Trophoblast cell (in vitro differentiated cells and primary cell): ENCODE measurements around the gene TERB1.

Experiments used
- DNase-seq, 2 donors: peaks; one replicate each; pipeline ENCODE4 v3.0.0-alpha.2; 2016
- H2AFZ ChIP-seq: 2 replicates; pipeline ENCODE4 v1.6.1; 2013; ENCODE audit warnings: low read length, moderate library complexity, mild to moderate bottlenecking; ENCODE audit not compliant: insufficient read depth, poor library complexity
- H2AK5ac ChIP-seq: 2 replicates; pipeline ENCODE4 v1.6.1; 2013; ENCODE audit warnings: mild to moderate bottlenecking, low read length
- H2BK120ac ChIP-seq: 2 replicates; pipeline ENCODE4 v1.6.1; 2013; ENCODE audit warnings: low read length, mild to moderate bottlenecking, moderate library complexity; ENCODE audit not compliant: insufficient read depth, poor library complexity
- H2BK12ac ChIP-seq: 2 replicates; pipeline ENCODE4 v1.6.1; 2013; ENCODE audit warnings: mild to moderate bottlenecking, low read length, moderate library complexity
- H2BK5ac ChIP-seq: 2 replicates; pipeline ENCODE4 v1.6.1; 2013; ENCODE audit warnings: low read length, low read depth, moderate library complexity, mild to moderate bottlenecking; ENCODE audit not compliant: poor library complexity
- H3K14ac ChIP-seq: 2 replicates; pipeline ENCODE4 v1.6.1; 2013; ENCODE audit warnings: mild to moderate bottlenecking, low read length
- H3K18ac ChIP-seq: 2 replicates; pipeline ENCODE4 v1.6.1; 2013; ENCODE audit warnings: mild to moderate bottlenecking, low read length
- H3K23ac ChIP-seq: 2 replicates; pipeline ENCODE4 v1.6.1; 2013; ENCODE audit warnings: low read length
- H3K27ac ChIP-seq: 2 replicates; pipeline ENCODE4 v1.5.1; 2013; ENCODE audit warnings: low read depth, mild to moderate bottlenecking, inconsistent platforms, low read length, moderate library complexity
- H3K27me3 ChIP-seq: 2 replicates; pipeline ENCODE4 v1.6.1; 2013; ENCODE audit warnings: inconsistent platforms, mild to moderate bottlenecking, low read length, moderate library complexity; ENCODE audit not compliant: insufficient read depth
- H3K36me3 ChIP-seq, 2 experiments: 1 replicate in 1 of 2; 2 replicates in 1 of 2; pipeline ENCODE4 v1.6.1; 2013; ENCODE audit warnings: low read length in 2 of 2, mild to moderate bottlenecking in 2 of 2, moderate library complexity in 1 of 2; ENCODE audit not compliant: insufficient read depth in 2 of 2, control insufficient read depth in 1 of 2
- H3K4ac ChIP-seq: 2 replicates; pipeline ENCODE4 v1.6.1; 2013; ENCODE audit warnings: low read depth, mild to moderate bottlenecking, low read length, moderate library complexity
- H3K4me1 ChIP-seq, 2 experiments: 1 replicate in 1 of 2; 2 replicates in 1 of 2; pipeline ENCODE4 v1.6.1; 2013; ENCODE audit warnings: low read length in 2 of 2, mild to moderate bottlenecking in 2 of 2, moderate library complexity in 1 of 2; ENCODE audit not compliant: insufficient read depth in 2 of 2, control insufficient read depth in 1 of 2
- H3K4me2 ChIP-seq: 2 replicates; pipeline ENCODE4 v1.6.1; 2013; ENCODE audit warnings: inconsistent platforms, mild to moderate bottlenecking, low read length, moderate library complexity
- H3K4me3 ChIP-seq: 2 replicates; pipeline ENCODE4 v1.5.1; 2013; ENCODE audit warnings: mild to moderate bottlenecking, low read depth, low read length, inconsistent platforms
- H3K79me1 ChIP-seq: one replicate; pipeline ENCODE4 v1.6.1; 2013; ENCODE audit warnings: low read length
- H3K79me2 ChIP-seq: 2 replicates; pipeline ENCODE4 v1.6.1; 2013; ENCODE audit warnings: low read length, mild to moderate bottlenecking; ENCODE audit not compliant: control insufficient read depth, insufficient read depth, poor library complexity
- H3K9ac ChIP-seq: 2 replicates; pipeline ENCODE4 v1.6.1; 2013; ENCODE audit warnings: mild to moderate bottlenecking, low read length
- H3K9me3 ChIP-seq: 2 replicates; pipeline ENCODE4 v1.6.1; 2013; ENCODE audit warnings: low read depth, mild to moderate bottlenecking, control low read depth, inconsistent platforms, low read length; ENCODE audit not compliant: insufficient read depth
- H4K12ac ChIP-seq: 2 replicates; pipeline ENCODE4 v1.6.1; 2013; ENCODE audit warnings: low read depth, mild to moderate bottlenecking, low read length, moderate library complexity
- H4K8ac ChIP-seq: 2 replicates; pipeline ENCODE4 v1.6.1; 2013; ENCODE audit warnings: low read depth, mild to moderate bottlenecking, low read length, moderate library complexity
- H4K91ac ChIP-seq: one replicate; pipeline ENCODE4 v1.6.1; 2013; ENCODE audit warnings: low read depth, mild to moderate bottlenecking, low read length, moderate library complexity
- WGBS: extraction: QIAGEN DNeasy Blood & Tissue Kit; methylation state at CpG from one replicate; pipeline ENCODE4 v1.1.7; 2013; ENCODE audit warnings: missing lambda C conversion rate; ENCODE audit not compliant: insufficient read length, insufficient coverage; ENCODE audit errors: extremely low coverage; 5-methylcytosine and 5-hydroxymethylcytosine counted together

The TERB1 gene

GRCh38 chr16:66741950-66742808, 59.2 kb downstream of the TERB1 start:
- no peaks in the 10 kb centered on the region for H3K9me3 ChIP-seq
- no peak overlapping the region for H3K4me3 ChIP-seq
- H3K79me1 ChIP-seq = no peaks in the 10 kb centered on the region
- H2BK12ac ChIP-seq = no peak overlapping the region
- no peak overlapping the region for H2AK5ac ChIP-seq
- H4K91ac ChIP-seq = no peak overlapping the region
- H3K27ac ChIP-seq = no peak overlapping the region
- no peak overlapping the region for H2BK120ac ChIP-seq
- H4K12ac ChIP-seq = no peak overlapping the region
- H2BK5ac ChIP-seq = no peak overlapping the region
- no peak overlapping the region for H2AFZ ChIP-seq
- H4K8ac ChIP-seq = no peak overlapping the region
- DNase-seq = no peak
- H3K79me2 ChIP-seq = no peaks in the 10 kb centered on the region
- no CpG with 5 or more reads among the region's 10 CpGs for WGBS
- no peaks in the 10 kb centered on the region for H3K27me3 ChIP-seq
- H3K23ac ChIP-seq = no peak overlapping the region
- no peak overlapping the region for H3K14ac ChIP-seq
- H3K4me1 ChIP-seq = no peaks in the 10 kb centered on the region
- peaks cover 47 to 67% of the 10 kb centered on the region in 2 experiments for H3K36me3 ChIP-seq
- no peak overlapping the region for H3K9ac ChIP-seq
- no peak overlapping the region for H3K18ac ChIP-seq
- H3K4ac ChIP-seq = no peak overlapping the region
- no peak overlapping the region for H3K4me2 ChIP-seq

GRCh38 chr16:66741169-66741900, 60.0 kb downstream of the TERB1 start:
- Histone ChIP-seq H3K14ac (no peak overlapping the region), H3K79me2 (no peaks in the 10 kb centered on the region), H3K18ac (no peak overlapping the region), H3K27ac (no peak overlapping the region), H3K9me3 (no peaks in the 10 kb centered on the region), H2BK120ac (no peak overlapping the region), H3K4me3 (no peak overlapping the region), H3K79me1 (no peaks in the 10 kb centered on the region), H2AFZ (no peak overlapping the region), H3K36me3 (peaks cover 49 to 66% of the 10 kb centered on the region in 2 experiments), H3K9ac (no peak overlapping the region), H4K8ac (no peak overlapping the region), H2BK5ac (no peak overlapping the region), H3K4me1 (no peaks in the 10 kb centered on the region), H3K23ac (no peak overlapping the region), H2AK5ac (no peak overlapping the region), H2BK12ac (no peak overlapping the region), H3K4ac (no peak overlapping the region), H4K91ac (no peak overlapping the region), H3K27me3 (no peaks in the 10 kb centered on the region), H4K12ac (no peak overlapping the region), H3K4me2 (no peak overlapping the region)
- peak; percentile 19 to 48 for DNase-seq
- WGBS = no CpG with 5 or more reads among the region's 10 CpGs

- no peaks in the 10 kb centered on the region for H3K4me1 ChIP-seq
- no peak overlapping the region for H2BK12ac ChIP-seq
- H3K4ac ChIP-seq = no peak overlapping the region
- no peak overlapping the region for H3K4me2 ChIP-seq
- H3K9ac ChIP-seq = no peak overlapping the region
- H3K4me3 ChIP-seq = no peak overlapping the region
- no peaks in the 10 kb centered on the region for H3K27me3 ChIP-seq
- peak overlapping the region; percentile 38 for H3K23ac ChIP-seq
- no peak overlapping the region for H3K14ac ChIP-seq
- H2AK5ac ChIP-seq = no peak overlapping the region
- H4K91ac ChIP-seq = no peak overlapping the region
- no peak for DNase-seq
- no peak overlapping the region for H4K8ac ChIP-seq
- H2AFZ ChIP-seq = no peak overlapping the region
- no peak overlapping the region for H4K12ac ChIP-seq
- peaks cover 50 to 66% of the 10 kb centered on the region in 2 experiments for H3K36me3 ChIP-seq
- no peaks in the 10 kb centered on the region for H3K79me1 ChIP-seq
- no CpG with 5 or more reads among the region's 2 CpGs for WGBS
- H2BK120ac ChIP-seq = no peak overlapping the region
- H3K18ac ChIP-seq = no peak overlapping the region
- H3K9me3 ChIP-seq = no peaks in the 10 kb centered on the region
- no peak overlapping the region for H2BK5ac ChIP-seq
- H3K79me2 ChIP-seq = no peaks in the 10 kb centered on the region
- H3K27ac ChIP-seq = no peak overlapping the region
Observed at GRCh38 chr16:66740533-66740932, 60.9 kb downstream of the TERB1 start.

- no peak overlapping the region for H3K4ac ChIP-seq
- no peaks in the 10 kb centered on the region for H3K27me3 ChIP-seq
- peak; percentile 27 to 67 for DNase-seq
- H3K14ac ChIP-seq = no peak overlapping the region
- H2BK120ac ChIP-seq = no peak overlapping the region
- H3K23ac ChIP-seq = no peak overlapping the region
- no peaks in the 10 kb centered on the region for H3K9me3 ChIP-seq
- H3K9ac ChIP-seq = no peak overlapping the region
- no peak overlapping the region for H4K91ac ChIP-seq
- no peak overlapping the region for H2BK12ac ChIP-seq
- no peak overlapping the region for H4K8ac ChIP-seq
- no peak overlapping the region for H2BK5ac ChIP-seq
- no peak overlapping the region for H3K18ac ChIP-seq
- H2AK5ac ChIP-seq = no peak overlapping the region
- H3K36me3 ChIP-seq = peaks cover 51 to 66% of the 10 kb centered on the region in 2 experiments
- no peaks in the 10 kb centered on the region for H3K4me1 ChIP-seq
- H3K4me2 ChIP-seq = no peak overlapping the region
- H4K12ac ChIP-seq = no peak overlapping the region
- no CpG with 5 or more reads among the region's 2 CpGs for WGBS
- H3K79me2 ChIP-seq = no peaks in the 10 kb centered on the region
- H3K4me3 ChIP-seq = no peak overlapping the region
- H3K79me1 ChIP-seq = no peaks in the 10 kb centered on the region
- no peak overlapping the region for H2AFZ ChIP-seq
- no peak overlapping the region for H3K27ac ChIP-seq
Observed at GRCh38 chr16:66740010-66740409, 61.4 kb downstream of the TERB1 start.
